HG02610 (cell line): ENCODE results near the gene SLC1A2.

Source experiments
- ATAC-seq: cut with Tn5 transposase; IDR thresholded peaks from one replicate; pipeline ENCODE4 v1.9.1; 2021; ENCODE audit warnings: mild to moderate bottlenecking, moderate library complexity; ENCODE audit not compliant: unreplicated experiment

The SLC1A2 gene

GRCh38 chr11:35377262-35377661, 42.1 kb downstream of the SLC1A2 start:
- no peak for ATAC-seq

GRCh38 chr11:35376613-35377012, 42.7 kb downstream of the SLC1A2 start:
- no peak for ATAC-seq

- no peak for ATAC-seq
These were observed 43.2 kb downstream of the SLC1A2 start for GRCh38 chr11:35376118-35376510.

GRCh38 chr11:35375332-35376117, 43.8 kb downstream of the SLC1A2 start:
- ATAC-seq, result no peak

- no peak for ATAC-seq
These were observed 45.9 kb downstream of the SLC1A2 start for GRCh38 chr11:35373284-35373933.

- ATAC-seq, result no peak
These were observed 46.6 kb downstream of the SLC1A2 start for GRCh38 chr11:35372565-35373283.

GRCh38 chr11:35367491-35367890, 51.9 kb downstream of the SLC1A2 start:
- no peak for ATAC-seq

GRCh38 chr11:35366798-35367197, 52.6 kb downstream of the SLC1A2 start:
- ATAC-seq, result peak; percentile 52

- no peak for ATAC-seq
These were observed 53.4 kb downstream of the SLC1A2 start for GRCh38 chr11:35365961-35366360.

GRCh38 chr11:35365395-35365794, 54.0 kb downstream of the SLC1A2 start:
- no peak for ATAC-seq

- no peak for ATAC-seq
These were observed 55.2 kb downstream of the SLC1A2 start for GRCh38 chr11:35363854-35364780.

GRCh38 chr11:35363246-35363801, 56.0 kb downstream of the SLC1A2 start:
- no peak for ATAC-seq

- ATAC-seq, result no peak
These were observed 56.8 kb downstream of the SLC1A2 start for GRCh38 chr11:35362521-35362980.

GRCh38 chr11:35360055-35360530, 59.3 kb downstream of the SLC1A2 start:
- no peak for ATAC-seq

- no peak for ATAC-seq
These were observed 59.9 kb downstream of the SLC1A2 start for GRCh38 chr11:35359321-35360054.

- ATAC-seq, result no peak
These were observed 61.0 kb downstream of the SLC1A2 start for GRCh38 chr11:35358391-35358790.

GRCh38 chr11:35357923-35358322, 61.4 kb downstream of the SLC1A2 start:
- ATAC-seq, result no peak

- ATAC-seq, result no peak
These were observed 64.1 kb downstream of the SLC1A2 start for GRCh38 chr11:35355102-35355749.

GRCh38 chr11:35354644-35355043, 64.7 kb downstream of the SLC1A2 start:
- no peak for ATAC-seq
